H1 (cell line): Measurements from ENCODE around the gene DIP2C. TPM values are rescaled to one million over a fixed set of nuclear protein-coding genes. Genes with fewer than 3 reads are reported as not detected.

Source experiments
- CTCF ChIA-PET: fragments of 300-600 bp; sonication (Branson Sonifier 250); formaldehyde crosslinking; loops from one replicate; lab custom pipeline; 2021; ENCODE audit not compliant: partially characterized antibody; lab: Charles Lee
- POLR2A ChIA-PET: fragments of 300-600 bp; sonication (Branson Sonifier 250); formaldehyde crosslinking; loops from one replicate; lab custom pipeline; 2021; ENCODE audit warnings: inconsistent platforms; ENCODE audit not compliant: partially characterized antibody; lab: Charles Lee
- DNase-seq, 2 experiments: peaks; one replicate each; pipeline versions ENCODE4 v3.0.0 to v3.0.0-alpha.2; 2010 to 2022; ENCODE audit warnings: low spot score in 2 of 2, low read depth in 1 of 2, mixed read lengths in 1 of 2
- FAIRE-seq: peaks from 2 replicates; lab custom pipeline; 2011; peaks lifted over from hg19 to GRCh38; lab: Jason Lieb, UNC
- H2AFZ ChIP-seq: 2 replicates; pipeline ENCODE4 v1.8.1; 2012; ENCODE audit warnings: low read length, inconsistent platforms
- H2AK5ac ChIP-seq: 2 replicates; pipeline ENCODE4 v1.6.1; 2013; ENCODE audit warnings: low read depth, low read length
- H2BK120ac ChIP-seq: replicated peaks from 2 replicates; pipeline ENCODE3; 2013; ENCODE audit warnings: low read depth, low read length, inconsistent platforms
- H2BK12ac ChIP-seq: 2 replicates; pipeline ENCODE4 v1.6.1; 2013; ENCODE audit warnings: low read depth, low read length
- H2BK15ac ChIP-seq: 2 replicates; pipeline ENCODE4 v1.6.1; 2013; ENCODE audit warnings: low read length
- H2BK20ac ChIP-seq: 2 replicates; pipeline ENCODE4 v1.6.1; 2013; ENCODE audit warnings: low read length
- H2BK5ac ChIP-seq: 2 replicates; pipeline ENCODE4 v1.6.1; 2013; ENCODE audit warnings: low read depth, low read length
- H3K14ac ChIP-seq: 2 replicates; pipeline ENCODE4 v1.6.1; 2013; ENCODE audit warnings: inconsistent platforms; ENCODE audit not compliant: insufficient read length
- H3K18ac ChIP-seq: 2 replicates; pipeline ENCODE4 v1.6.1; 2013; ENCODE audit warnings: low read length; ENCODE audit errors: extremely low read depth
- H3K23ac ChIP-seq: 2 replicates; pipeline ENCODE4 v1.6.1; 2013; ENCODE audit warnings: inconsistent platforms; ENCODE audit not compliant: insufficient read length
- H3K23me2 ChIP-seq: 2 replicates; pipeline ENCODE4 v1.6.1; 2013; ENCODE audit warnings: low read depth, low read length
- H3K27ac ChIP-seq: 2 replicates; pipeline ENCODE4 v1.6.1; 2011; ENCODE audit warnings: low read depth, low read length, inconsistent platforms
- H3K27me3 ChIP-seq, 4 experiments: replicated peaks in 1 of 4; 1 replicate in 1 of 4; 2 replicates in 3 of 4; pipeline versions ENCODE4 v1.6.1 to v1.8.1; 2011 to 2013; ENCODE audit warnings: low read length in 3 of 4, mild to moderate bottlenecking in 3 of 4, inconsistent platforms in 2 of 4, mixed read lengths in 2 of 4, moderate library complexity in 1 of 4; ENCODE audit not compliant: control insufficient read depth in 3 of 4, insufficient read depth in 3 of 4; ENCODE audit errors: extremely low read depth in 1 of 4
- H3K36me3 ChIP-seq, 4 experiments: 2 replicates each; pipeline versions ENCODE4 v1.6.1 to v1.8.1; 2011 to 2013; ENCODE audit warnings: mild to moderate bottlenecking in 4 of 4, low read length in 3 of 4, moderate library complexity in 2 of 4, control low read depth in 1 of 4, inconsistent platforms in 1 of 4; ENCODE audit not compliant: insufficient read depth in 4 of 4, control insufficient read depth in 2 of 4
- H3K4ac ChIP-seq: replicated peaks from 2 replicates; pipeline ENCODE3; 2013; ENCODE audit warnings: low read length, low read depth, mixed read lengths, inconsistent platforms; ENCODE audit not compliant: insufficient read length
- H3K4me1 ChIP-seq, 4 experiments: replicated peaks in 1 of 4; 1 replicate in 1 of 4; 2 replicates in 3 of 4; pipeline versions ENCODE4 v1.6.1 to v1.8.1; 2011 to 2013; ENCODE audit warnings: low read length in 3 of 4, inconsistent platforms in 2 of 4, mixed read lengths in 1 of 4; ENCODE audit not compliant: insufficient read depth in 4 of 4, control insufficient read depth in 3 of 4
- H3K4me2 ChIP-seq, 2 experiments: 2 replicates each; pipeline versions ENCODE4 v1.6.1 to v1.8.1; 2011 to 2013; ENCODE audit warnings: low read depth in 2 of 2, low read length in 2 of 2, control low read depth in 1 of 2, inconsistent platforms in 1 of 2, mild to moderate bottlenecking in 1 of 2; ENCODE audit not compliant: insufficient read depth in 1 of 2
- H3K4me3 ChIP-seq, 4 experiments: fragments of 200-600, 300-600 bp in 1 of 4; sonication (generic), shearing (Covaris generic), sonication (Bioruptor Twin) in 1 of 4; 2 replicates each; pipeline versions ENCODE4 v1.5.1 to v1.8.1; 2011 to 2016; ENCODE audit warnings: low read length in 4 of 4, low read depth in 3 of 4, control low read depth in 2 of 4, inconsistent platforms in 2 of 4, mild to moderate bottlenecking in 2 of 4, mixed read lengths in 1 of 4, moderate library complexity in 1 of 4; ENCODE audit not compliant: insufficient read depth in 2 of 4; ENCODE audit errors: extremely low read depth in 1 of 4
- H3K56ac ChIP-seq: replicated peaks from 2 replicates; pipeline ENCODE3; 2013; ENCODE audit warnings: low read depth, mild to moderate bottlenecking, mixed read lengths, low read length, inconsistent platforms; ENCODE audit not compliant: insufficient read length
- H3K79me1 ChIP-seq: 2 replicates; pipeline ENCODE4 v1.6.1; 2013; ENCODE audit warnings: low read depth, low read length, control low read depth
- H3K79me2 ChIP-seq, 2 experiments: 2 replicates each; pipeline versions ENCODE4 v1.6.1 to v1.8.1; 2012 to 2013; ENCODE audit warnings: low read length in 2 of 2, mild to moderate bottlenecking in 2 of 2, inconsistent platforms in 1 of 2; ENCODE audit not compliant: insufficient read depth in 2 of 2, control insufficient read depth in 1 of 2
- H3K9ac ChIP-seq, 4 experiments: replicated peaks in 1 of 4; 1 replicate in 1 of 4; 2 replicates in 3 of 4; pipeline versions ENCODE4 v1.6.1 to v1.8.1; 2011 to 2013; ENCODE audit warnings: low read depth in 3 of 4, low read length in 3 of 4, control low read depth in 2 of 4, mild to moderate bottlenecking in 2 of 4, moderate library complexity in 2 of 4, inconsistent platforms in 1 of 4; ENCODE audit errors: extremely low read depth in 1 of 4
- H3K9me3 ChIP-seq, 2 experiments: 2 replicates each; pipeline versions ENCODE4 v1.6.1 to v1.8.1; 2012 to 2013; ENCODE audit warnings: mild to moderate bottlenecking in 2 of 2, moderate library complexity in 2 of 2, control low read depth in 1 of 2, inconsistent platforms in 1 of 2, low read depth in 1 of 2, low read length in 1 of 2, mixed read lengths in 1 of 2; ENCODE audit not compliant: insufficient read depth in 2 of 2
- H4K20me1 ChIP-seq, 2 experiments: replicated peaks in 1 of 2; 2 replicates each; pipeline versions ENCODE3 to v1.8.1; 2011 to 2013; ENCODE audit warnings: inconsistent platforms in 2 of 2, low read length in 2 of 2, mild to moderate bottlenecking in 1 of 2; ENCODE audit not compliant: insufficient read depth in 2 of 2, control insufficient read depth in 1 of 2
- H4K5ac ChIP-seq: 2 replicates; pipeline ENCODE4 v1.6.1; 2013; ENCODE audit warnings: low read length, low read depth, mixed read lengths, inconsistent platforms; ENCODE audit not compliant: insufficient read length
- H4K8ac ChIP-seq: 2 replicates; pipeline ENCODE4 v1.8.0; 2013; ENCODE audit warnings: mild to moderate bottlenecking, moderate library complexity, low read length, inconsistent platforms; ENCODE audit not compliant: insufficient read depth; ENCODE audit errors: extremely low read depth
- H4K91ac ChIP-seq: replicated peaks from 2 replicates; pipeline ENCODE3; 2013; ENCODE audit warnings: low read length, mixed read lengths, inconsistent platforms; ENCODE audit not compliant: insufficient read length
- GABPA ChIP-seq: IDR thresholded peaks from 2 replicates; pipeline ENCODE4 v1.6.1; 2011; ENCODE audit warnings: mild to moderate bottlenecking, low read length, moderate library complexity, borderline replicate concordance; ENCODE audit not compliant: insufficient read depth
- KDM5A ChIP-seq: fragments of 200-600 bp; IDR thresholded peaks from 2 replicates; pipeline ENCODE4 v1.7.1; 2012; ENCODE audit warnings: mild to moderate bottlenecking, low read length, inconsistent platforms, mixed read lengths
- RAD21 ChIP-seq, 2 experiments: IDR thresholded peaks in 1 of 2; conservative IDR thresholded peaks in 1 of 2; 2 replicates each; pipeline ENCODE4 v1.6.1; 2011; ENCODE audit warnings: low read depth in 2 of 2, low read length in 2 of 2, improper control_type of control experiment in 1 of 2, inconsistent platforms in 1 of 2, mild to moderate bottlenecking in 1 of 2, moderate library complexity in 1 of 2
- WGBS, 2 experiments: shearing (Covaris generic) in 1 of 2; methylation state at CpG; one replicate each; pipeline versions ENCODE4 v1.1.6 to v1.1.7; 2013 to 2015; ENCODE audit warnings: low lambda C conversion rate in 2 of 2, mixed read lengths in 2 of 2, inconsistent platforms in 1 of 2, low coverage in 1 of 2, missing lambda C conversion rate in 1 of 2; ENCODE audit not compliant: insufficient replicate concordance in 2 of 2, insufficient coverage in 1 of 2, insufficient read length in 1 of 2; ENCODE audit errors: extremely low coverage in 1 of 2, missing lambda C conversion rate in 1 of 2; 5-methylcytosine and 5-hydroxymethylcytosine counted together
- polyA plus RNA-seq, 7 experiments: library from polyadenylated mRNA; depleted of rRNA in 3 of 7; stranded (reverse) in 5 of 7; unstranded in 2 of 7; fragments of >200 nt in 5 of 7; fragments of 200-250 nt in 2 of 7; gene quantifications; 1 replicate in 5 of 7; 2 replicates in 1 of 7; 4 replicates in 1 of 7; pipeline versions ENCODE4 v1.2.1 to v1.2.3, GENCODE V29; 2011 to 2013; ENCODE audit warnings: missing spikeins in 2 of 7, mixed read lengths in 2 of 7
- total RNA-seq: library from RNA; stranded (reverse); fragmentation: NEBNext Ultra II Directional; extraction: Animal tissue kit (Norgen Biotek cat#: 25700); gene quantifications from 2 replicates; pipeline ENCODE4 v1.2.1, GENCODE V29; 2021
- TF ChIP-seq, protein P1 (sequence below): IDR thresholded peaks from 2 replicates; pipeline ENCODE4 v1.6.1; 2012; ENCODE audit warnings: low read length, inconsistent platforms

The DIP2C gene
- total and polyA plus RNA-seq, 2 of the 8 experiments (the other 6 are each of a cell fraction or from before 2014, with no cell fraction given), result 3.8 to 9.3 TPM

DNA sequence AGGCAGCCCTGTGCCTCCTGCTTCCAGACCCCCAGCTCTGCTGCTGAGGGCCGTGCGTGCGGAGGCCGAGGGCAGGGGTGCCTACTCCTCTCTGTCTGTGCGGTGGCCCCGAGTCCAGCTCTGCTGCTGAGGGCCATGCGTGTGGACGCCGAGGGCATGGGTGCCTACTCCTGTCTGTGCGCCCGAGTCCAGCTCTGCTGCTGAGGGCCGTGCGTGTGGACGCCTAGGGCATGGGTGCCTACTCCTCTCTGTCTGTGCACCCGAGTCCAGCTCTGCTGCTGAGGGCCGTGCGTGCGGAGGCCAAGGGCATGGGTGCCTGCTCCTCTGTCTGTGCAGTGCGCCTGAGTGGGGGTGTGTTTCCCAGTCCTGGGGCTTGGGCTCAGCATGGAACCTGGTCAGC, 411.5 kb downstream of the DIP2C start:
- Histone ChIP-seq H2BK5ac (no peak overlapping the region), H3K9me3 (no peaks in the 10 kb centered on the region), H2BK120ac (no peak overlapping the region), H3K79me2 (no peaks in the 10 kb centered on the region), H3K56ac (no peak overlapping the region), H4K91ac (no peak overlapping the region), H4K5ac (no peak overlapping the region), H3K4me1 (peaks cover 0 to 2% (median 0%) of the 10 kb centered on the region in 4 experiments; a peak in 1 of 7 replicates), H3K27me3 (no peaks in the 10 kb centered on the region), H3K27ac (no peak overlapping the region), H3K23me2 (no peaks in the 10 kb centered on the region), H3K23ac (no peak overlapping the region), H4K8ac (no peak overlapping the region), H3K18ac (no peak overlapping the region), H3K4ac (no peak overlapping the region), H3K14ac (no peak overlapping the region), H4K20me1 (no peaks in the 10 kb centered on the region), H2BK15ac (no peak overlapping the region), H2BK12ac (no peak overlapping the region), H3K4me3 (no peak overlapping the region), H3K9ac (no peak overlapping the region), H3K4me2 (no peak overlapping the region), H3K36me3 (no peaks in the 10 kb centered on the region), H2AK5ac (no peak overlapping the region), H3K79me1 (no peaks in the 10 kb centered on the region), H2AFZ (no peak overlapping the region), H2BK20ac (no peak overlapping the region)
- TF ChIP-seq RAD21 (IDR thresholded peaks at IDR 0.05 in 1 of 2, conservative IDR thresholded peaks at IDR 0.05 in 1 of 2; ENCODE audit: low read depth in 2 of 2, low read length in 2 of 2) (no peak), KDM5A (no peak), GABPA (no peak)
- TF ChIP-seq, protein P1, sequence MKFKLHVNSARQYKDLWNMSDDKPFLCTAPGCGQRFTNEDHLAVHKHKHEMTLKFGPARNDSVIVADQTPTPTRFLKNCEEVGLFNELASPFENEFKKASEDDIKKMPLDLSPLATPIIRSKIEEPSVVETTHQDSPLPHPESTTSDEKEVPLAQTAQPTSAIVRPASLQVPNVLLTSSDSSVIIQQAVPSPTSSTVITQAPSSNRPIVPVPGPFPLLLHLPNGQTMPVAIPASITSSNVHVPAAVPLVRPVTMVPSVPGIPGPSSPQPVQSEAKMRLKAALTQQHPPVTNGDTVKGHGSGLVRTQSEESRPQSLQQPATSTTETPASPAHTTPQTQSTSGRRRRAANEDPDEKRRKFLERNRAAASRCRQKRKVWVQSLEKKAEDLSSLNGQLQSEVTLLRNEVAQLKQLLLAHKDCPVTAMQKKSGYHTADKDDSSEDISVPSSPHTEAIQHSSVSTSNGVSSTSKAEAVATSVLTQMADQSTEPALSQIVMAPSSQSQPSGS, result no peak
- FAIRE-seq (no peak), DNase-seq (no peak)
- WGBS, 2 experiments, result 94% methylated on average over 18 of the region's 19 CpGs; no CpG with 5 or more reads in 1 of the 2 experiments
- POLR2A ChIA-PET, result interaction anchor here (0.7 kb wide), 1 partner anchor 14 kb away, joined by 3 read pairs; no protein-coding TSS in a partner anchor
- CTCF ChIA-PET, result interaction anchor here (0.7 to 2.8 kb wide), 6 partner anchors 8 to 511 kb away, joined by 3 to 8 read pairs (median 4); no protein-coding TSS in a partner anchor
